AG04450 (cell line): Measurements from ENCODE around the gene CYBC1. TPM values are rescaled to one million over a fixed set of nuclear protein-coding genes. Genes with fewer than 3 reads are reported as not detected.

Experiments used
- CTCF ChIA-PET: fragments of 300-600, 350-600 bp; formaldehyde crosslinking; extraction: SDS; loops from one replicate; lab custom pipeline; 2022; ENCODE audit warnings: antibody characterized with exemption, inconsistent platforms; lab: Charles Lee
- POLR2A ChIA-PET: fragments of 350-600 bp; formaldehyde crosslinking; extraction: SDS; loops from one replicate; lab custom pipeline; 2021; ENCODE audit warnings: antibody characterized with exemption, inconsistent platforms; lab: Yijun Ruan, JAX
- DNase-seq: peaks from one replicate; pipeline ENCODE4 v3.0.0-alpha.2; 2011; ENCODE audit warnings: low read depth, low spot score
- H3K27ac ChIP-seq: one replicate; pipeline ENCODE4 v1.5.1; 2012; ENCODE audit warnings: low read depth, low read length, control low read depth
- H3K27me3 ChIP-seq: one replicate; pipeline ENCODE4 v1.6.0; 2012; ENCODE audit warnings: low read length; ENCODE audit not compliant: control insufficient read depth, insufficient read depth
- H3K4me3 ChIP-seq: 2 replicates; pipeline ENCODE4 v1.5.1; 2011; ENCODE audit warnings: mild to moderate bottlenecking, low read depth, low read length, control low read depth
- H3K9me3 ChIP-seq: 2 replicates; pipeline ENCODE4 v1.5.1; 2012; ENCODE audit warnings: low read length; ENCODE audit not compliant: control insufficient read depth, insufficient read depth
- polyA plus RNA-seq: library from polyadenylated mRNA; depleted of rRNA; stranded (reverse); fragments of >200 nt; gene quantifications from 2 replicates; pipeline ENCODE4 v1.2.3, GENCODE V29; 2011; rRNA removed
- small RNA-seq: library from RNA; depleted of rRNA; stranded (forward); fragments of <200 nt; gene quantifications from one replicate; pipeline ENCODE3, GENCODE V24; 2012; ENCODE audit warnings: low read depth; ENCODE audit not compliant: insufficient read length
- TF ChIP-seq, protein P1 (sequence below): IDR thresholded peaks from 2 replicates; pipeline ENCODE4 v1.5.1; 2011; ENCODE audit warnings: low read depth, low read length, control low read depth, inconsistent platforms

CYBC1 gene
- polyA plus RNA-seq, 1 experiment: 82.6 TPM

DNA sequence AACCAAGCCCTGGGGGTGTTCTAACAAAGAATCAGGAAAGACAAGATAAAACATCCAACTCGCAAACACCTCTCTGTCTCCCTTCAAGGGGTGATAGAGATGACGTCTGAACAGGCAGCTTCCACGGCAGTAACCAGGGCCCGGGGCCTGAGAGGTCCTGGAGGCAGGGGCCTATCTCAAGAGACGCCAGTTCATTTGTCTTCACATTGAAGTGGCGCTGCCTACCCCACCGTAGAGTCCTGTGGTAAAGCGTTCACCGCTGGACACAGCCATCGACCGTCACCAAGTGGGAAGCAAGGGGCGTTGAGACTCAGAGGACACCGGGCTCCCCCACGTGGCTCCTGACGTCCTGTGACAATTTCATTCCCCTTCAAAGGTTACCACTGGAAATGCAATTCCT is 57.6 kb downstream of the CYBC1 start:
- CTCF ChIA-PET: no interaction called here
- Histone ChIP-seq H3K9me3 (no peaks in the 10 kb centered on the region; the same call in 1 of the 2 replicates), H3K27ac (no peak overlapping the region), H3K4me3 (no peak overlapping the region), H3K27me3 (no peaks in the 10 kb centered on the region)
- TF ChIP-seq, protein P1, sequence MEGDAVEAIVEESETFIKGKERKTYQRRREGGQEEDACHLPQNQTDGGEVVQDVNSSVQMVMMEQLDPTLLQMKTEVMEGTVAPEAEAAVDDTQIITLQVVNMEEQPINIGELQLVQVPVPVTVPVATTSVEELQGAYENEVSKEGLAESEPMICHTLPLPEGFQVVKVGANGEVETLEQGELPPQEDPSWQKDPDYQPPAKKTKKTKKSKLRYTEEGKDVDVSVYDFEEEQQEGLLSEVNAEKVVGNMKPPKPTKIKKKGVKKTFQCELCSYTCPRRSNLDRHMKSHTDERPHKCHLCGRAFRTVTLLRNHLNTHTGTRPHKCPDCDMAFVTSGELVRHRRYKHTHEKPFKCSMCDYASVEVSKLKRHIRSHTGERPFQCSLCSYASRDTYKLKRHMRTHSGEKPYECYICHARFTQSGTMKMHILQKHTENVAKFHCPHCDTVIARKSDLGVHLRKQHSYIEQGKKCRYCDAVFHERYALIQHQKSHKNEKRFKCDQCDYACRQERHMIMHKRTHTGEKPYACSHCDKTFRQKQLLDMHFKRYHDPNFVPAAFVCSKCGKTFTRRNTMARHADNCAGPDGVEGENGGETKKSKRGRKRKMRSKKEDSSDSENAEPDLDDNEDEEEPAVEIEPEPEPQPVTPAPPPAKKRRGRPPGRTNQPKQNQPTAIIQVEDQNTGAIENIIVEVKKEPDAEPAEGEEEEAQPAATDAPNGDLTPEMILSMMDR: no peak
- DNase-seq: no peak
- POLR2A ChIA-PET: no interaction called here

Small RNA genes lying within 50 kb of the gene (small RNA-seq; reads per million reads assigned to genes)
- gene RF00019: not detected

Other genes starting within 250 kb of the CYBC1 start
- gene CCDC57, start 237.9 kb downstream of the CYBC1 start, polyA plus RNA-seq: 11.1 and 13.2 TPM in 2 replicates
- gene SLC16A3, start 221.7 kb downstream of the CYBC1 start, polyA plus RNA-seq: 61.7 and 80.3 TPM in 2 replicates
- 74.4 and 89.9 TPM in 2 replicates for gene CSNK1D, start 177.1 kb downstream of the CYBC1 start, polyA plus RNA-seq
- gene CD7, start 133.1 kb downstream of the CYBC1 start, polyA plus RNA-seq: 0.11 TPM in 2 replicates
- 8.0 and 12.5 TPM in 2 replicates for gene SECTM1, start 117.0 kb downstream of the CYBC1 start, polyA plus RNA-seq
- gene TEX19, start 91.5 kb downstream of the CYBC1 start, polyA plus RNA-seq: 0.04 and 0.10 TPM in 2 replicates
- not detected in 2 replicates for gene UTS2R, start 79.0 kb downstream of the CYBC1 start, polyA plus RNA-seq
- gene HEXD, start 32.4 kb downstream of the CYBC1 start, polyA plus RNA-seq: 9.1 and 9.2 TPM in 2 replicates
- gene OGFOD3, start 32.2 kb downstream of the CYBC1 start, polyA plus RNA-seq: 22.8 and 29.5 TPM in 2 replicates
- 76.1 and 82.4 TPM in 2 replicates for gene NARF, start 8.0 kb upstream of the CYBC1 start, polyA plus RNA-seq
- 21.7 and 24.3 TPM in 2 replicates for gene FOXK2, start 69.0 kb upstream of the CYBC1 start, polyA plus RNA-seq
- 105 and 108 TPM in 2 replicates for gene WDR45B, start 197.7 kb upstream of the CYBC1 start, polyA plus RNA-seq
- gene RAB40B, start 247.9 kb upstream of the CYBC1 start, polyA plus RNA-seq: 5.4 and 7.2 TPM in 2 replicates